ENCODE data around the gene IQCM. TPM values are rescaled to one million over a fixed set of nuclear protein-coding genes. Genes with fewer than 3 reads are reported as not detected.

Gene IQCM
- total and polyA plus RNA-seq, 10 of the 15 experiments (the other 5 are each of a cell fraction or from before 2014, with no cell fraction given), result not detected

GRCh38 chr4:149328161-149328560 is 487.5 kb downstream of the IQCM start:
- Histone ChIP-seq H3K36me3 (ENCODE audit: control insufficient read depth in 2 of 2, insufficient read depth in 2 of 2, low read length in 1 of 2) (no peaks in the 10 kb centered on the region), H3K79me2 (ENCODE audit: control insufficient read depth, insufficient read depth, low read length) (no peaks in the 10 kb centered on the region), H3K9ac (ENCODE audit: control insufficient read depth, insufficient read depth, low read length) (no peak overlapping the region), H3K27me3 (replicated peaks in 1 of 2; ENCODE audit: control insufficient read depth in 2 of 2, insufficient read depth in 2 of 2, low read length in 1 of 2) (no peaks in the 10 kb centered on the region), H2AFZ (ENCODE audit: control insufficient read depth, low read depth, low read length) (no peak overlapping the region), H4K20me1 (ENCODE audit: control insufficient read depth, insufficient read depth) (no peaks in the 10 kb centered on the region), H3K9me3 (replicated peaks; ENCODE audit: control insufficient read depth, insufficient read depth, low read length) (no peaks in the 10 kb centered on the region), H3K27ac (ENCODE audit: control insufficient read depth, insufficient read depth) (no peak overlapping the region), H3K4me2 (ENCODE audit: control insufficient read depth, insufficient read depth) (no peak overlapping the region), H3K4me3 (no peak overlapping the region), H3K4me1 (ENCODE audit: control insufficient read depth, insufficient read depth, low read length) (no peaks in the 10 kb centered on the region)
- TF ChIP-seq ZNF207 (IDR thresholded peaks at IDR 0.05; ENCODE audit: borderline replicate concordance) (no peak), RELA (IDR thresholded peaks at IDR 0.05; ENCODE audit: borderline replicate concordance, partially characterized antibody) (no peak)
- CTCF ChIA-PET, result no interaction called here
- intact Hi-C loops (cut with micrococcal nuclease; ENCODE audit: unreplicated experiment), result no loop called here
- BruUV-seq (replicated peaks), result no TSS peak
- WGBS (ENCODE audit: insufficient coverage, insufficient replicate concordance, low lambda C conversion rate, missing lambda C conversion rate), result 0% methylated on average over 3 of the region's 3 CpGs
- RAD21 ChIA-PET (ENCODE audit: unreplicated experiment), result no interaction called here
- FAIRE-seq (no peak), DNase-seq (ENCODE audit: low read depth, low spot score) (no peak), ATAC-seq (no peak)
- in situ Hi-C loops (cut with MboI), result no loop called here
- SMC1A ChIA-PET (ENCODE audit: uncharacterized antibody, unreplicated experiment), result no interaction called here
- POLR2A ChIA-PET, result no interaction called here

GRCh38 chr4:149322203-149322602 is 493.4 kb downstream of the IQCM start:
- POLR2A ChIA-PET, result no interaction called here
- H3K79me2 ChIP-seq (ENCODE audit: control insufficient read depth, insufficient read depth, low read length), result no peaks in the 10 kb centered on the region
- H3K4me2 ChIP-seq (ENCODE audit: control insufficient read depth, insufficient read depth), result no peak overlapping the region
- RAD21 ChIA-PET (ENCODE audit: unreplicated experiment), result no interaction called here
- FAIRE-seq (no peak), ATAC-seq (no peak), DNase-seq (ENCODE audit: low read depth, low spot score) (no peak)
- no peaks in the 10 kb centered on the region for H3K4me1 ChIP-seq (ENCODE audit: control insufficient read depth, insufficient read depth, low read length)
- H2AFZ ChIP-seq (ENCODE audit: control insufficient read depth, low read depth, low read length), result no peak overlapping the region
- SMC1A ChIA-PET (ENCODE audit: uncharacterized antibody, unreplicated experiment), result no interaction called here
- CTCF ChIA-PET, result no interaction called here
- H3K36me3 ChIP-seq (ENCODE audit: control insufficient read depth in 2 of 2, insufficient read depth in 2 of 2, low read length in 1 of 2), result no peaks in the 10 kb centered on the region
- 29% methylated on average over 1 of the region's 1 CpG for WGBS (ENCODE audit: insufficient coverage, insufficient replicate concordance, low lambda C conversion rate, missing lambda C conversion rate)
- in situ Hi-C loops (cut with MboI) (no loop called here), intact Hi-C loops (cut with micrococcal nuclease; ENCODE audit: unreplicated experiment) (no loop called here)
- H3K9ac ChIP-seq (ENCODE audit: control insufficient read depth, insufficient read depth, low read length), result no peak overlapping the region
- no TSS peak for BruUV-seq (replicated peaks)
- no peak overlapping the region for H3K27ac ChIP-seq (ENCODE audit: control insufficient read depth, insufficient read depth)
- H3K27me3 ChIP-seq (replicated peaks in 1 of 2; ENCODE audit: control insufficient read depth in 2 of 2, insufficient read depth in 2 of 2, low read length in 1 of 2), result no peaks in the 10 kb centered on the region
- H4K20me1 ChIP-seq (ENCODE audit: control insufficient read depth, insufficient read depth), result no peaks in the 10 kb centered on the region
- H3K9me3 ChIP-seq (replicated peaks; ENCODE audit: control insufficient read depth, insufficient read depth, low read length), result no peaks in the 10 kb centered on the region
- no peak overlapping the region for H3K4me3 ChIP-seq
- TF ChIP-seq NRF1 (conservative IDR thresholded peaks at IDR 0.05; ENCODE audit: low read depth, low read length), result no peak
- no peak for TF ChIP-seq SREBF1 (IDR thresholded peaks at IDR 0.05; ENCODE audit: low read length)
- TF ChIP-seq SUZ12 (IDR thresholded peaks at IDR 0.05; ENCODE audit: unreplicated experiment), result no peak
- no peak for TF ChIP-seq ZBED1 (IDR thresholded peaks at IDR 0.05; ENCODE audit: borderline replicate concordance)
- no peak for TF ChIP-seq GABPA (IDR thresholded peaks at IDR 0.05; ENCODE audit: low read depth)
- TF ChIP-seq IKZF1 (conservative IDR thresholded peaks at IDR 0.05), result no peak
- no peak for TF ChIP-seq RB1 (IDR thresholded peaks at IDR 0.05; ENCODE audit: borderline replicate concordance)
- no peak for TF ChIP-seq KAT2A (conservative IDR thresholded peaks at IDR 0.05; ENCODE audit: control insufficient read depth, low read depth, low read length)
